ENCODE measurements around the gene NOTCH4. TPM values are rescaled to one million over a fixed set of nuclear protein-coding genes. Genes with fewer than 3 reads are reported as not detected.

NOTCH4 gene
- total RNA-seq, 2 experiments from 2014 or later, result 0.61 to 0.88 TPM

DNA sequence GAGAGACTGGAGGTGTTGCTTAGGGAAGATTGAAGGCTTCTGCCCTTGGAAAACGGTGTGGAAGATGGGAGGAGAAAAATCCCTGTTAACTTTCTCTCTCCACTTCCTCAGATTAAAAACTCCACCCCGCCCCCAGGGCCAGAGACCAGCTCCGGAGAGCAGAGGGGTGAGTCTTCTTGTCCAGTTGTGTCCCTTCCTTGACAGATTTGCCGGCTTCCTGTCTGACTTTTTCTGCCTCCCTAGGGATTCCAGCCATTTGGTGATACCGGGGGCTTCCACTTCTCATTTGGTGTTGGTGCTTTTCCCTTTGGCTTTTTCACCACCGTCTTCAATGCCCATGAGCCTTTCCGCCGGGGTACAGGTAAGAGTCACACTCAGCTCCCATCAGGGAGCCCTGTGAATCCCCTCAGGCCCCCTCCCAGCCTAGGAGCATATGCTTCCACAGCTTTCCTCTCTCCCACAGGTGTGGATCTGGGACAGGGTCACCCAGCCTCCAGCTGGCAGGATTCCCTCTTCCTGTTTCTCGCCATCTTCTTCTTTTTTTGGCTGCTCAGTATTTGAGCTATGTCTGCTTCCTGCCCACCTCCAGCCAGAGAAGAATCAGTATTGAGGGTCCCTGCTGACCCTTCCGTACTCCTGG lies 44.0 kb downstream of the NOTCH4 start:
- H3K27me3 Mint-ChIP-seq, result no peaks in the 10 kb centered on the region
- H3K4me1 Mint-ChIP-seq, result peaks cover 39% of the 10 kb centered on the region
- H3K4me3 Mint-ChIP-seq, result no peak overlapping the region
- ATAC-seq (no peak), DNase-seq (no peak)
- peak overlapping the region; percentile 4 for H3K27ac Mint-ChIP-seq
- no peaks in the 10 kb centered on the region for H3K9me3 Mint-ChIP-seq (ENCODE audit: low read depth)
- CTCF ChIA-PET, result interaction anchor here (0.8 to 4.6 kb wide), 6 partner anchors 9 to 659 kb away, joined by 3 to 31 read pairs (median 4); partner anchors contain the start of genes GPSM3, PBX2 and TAP2
- peaks cover 14% of the 10 kb centered on the region for H3K36me3 Mint-ChIP-seq

- ATAC-seq, result no peak
- peaks cover 49% of the 10 kb centered on the region for H3K4me1 Mint-ChIP-seq
- H3K27me3 Mint-ChIP-seq, result no peaks in the 10 kb centered on the region
Observed at GRCh38 chr6:32178547-32179440, 45.1 kb downstream of the NOTCH4 start.

GRCh38 chr6:32177788-32178546 lies 45.9 kb downstream of the NOTCH4 start, which contains the start of gene RNF5:
Gene RNF5, plus strand, starts transcription at chr6:32178405. Its CDS starts 107 bp downstream, at chr6:32178512.
- peak within 1 kb of the TSS; percentile 94 for H3K27ac Mint-ChIP-seq
- no peaks in the 10 kb centered on the region for H3K27me3 Mint-ChIP-seq
- CTCF ChIA-PET, result interaction anchor here (1.1 to 4.6 kb wide), 5 partner anchors 14 to 59 kb away, joined by 3 to 31 read pairs (median 8); partner anchors contain the start of genes GPSM3, PBX2 and PRRT1
- ATAC-seq (peak; percentile 86), DNase-seq (peak; percentile 98)
- peak within 1 kb of the TSS; percentile 93 for H3K4me3 Mint-ChIP-seq
- peaks cover 58% of the 10 kb centered on the region for H3K4me1 Mint-ChIP-seq
- no peaks in the 10 kb centered on the region for H3K9me3 Mint-ChIP-seq (ENCODE audit: low read depth)
- H3K36me3 Mint-ChIP-seq, result peaks cover 14% of the 10 kb centered on the region

More at GRCh38 chr6:32178547-32179440, 45.1 kb downstream of the NOTCH4 start:
- peak overlapping the region; percentile 94 for H3K27ac Mint-ChIP-seq
- DNase-seq, result no peak
- H3K9me3 Mint-ChIP-seq (ENCODE audit: low read depth), result no peaks in the 10 kb centered on the region
- peak overlapping the region; percentile 93 for H3K4me3 Mint-ChIP-seq
- CTCF ChIA-PET, result interaction anchor here (0.8 to 4.6 kb wide), 6 partner anchors 10 to 660 kb away, joined by 3 to 31 read pairs (median 4); partner anchors contain the start of genes GPSM3, PBX2 and TAP2
- peaks cover 14% of the 10 kb centered on the region for H3K36me3 Mint-ChIP-seq

DNA sequence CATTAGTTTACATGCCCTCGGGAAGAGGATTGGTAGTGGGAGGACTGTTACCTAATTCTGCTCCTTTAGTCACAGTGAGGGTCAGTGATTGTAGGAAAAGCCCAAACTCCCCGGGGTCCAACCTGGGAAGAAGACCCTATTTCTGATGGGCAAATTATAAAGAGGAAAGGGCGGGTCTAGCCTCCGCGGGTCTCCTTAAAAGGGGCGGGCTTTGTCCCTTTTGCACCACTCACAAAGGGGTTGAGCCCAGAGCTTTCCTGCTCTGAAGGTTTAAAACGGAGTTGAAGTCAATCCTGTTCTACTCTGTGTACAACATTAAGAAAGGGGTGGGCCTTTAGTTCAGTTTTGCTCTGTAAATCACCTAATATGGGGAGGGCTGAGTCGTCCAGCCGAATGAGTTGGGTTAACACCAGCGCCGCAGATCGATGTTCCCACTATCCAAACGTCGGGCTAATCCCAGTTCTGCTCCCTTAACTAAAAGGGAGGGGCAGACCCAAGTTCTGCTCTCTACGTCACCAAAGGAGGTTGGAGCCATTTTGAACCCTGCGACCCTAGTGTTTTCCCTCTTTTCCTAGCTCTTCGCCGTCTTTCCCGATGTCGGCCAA lies 46.6 kb downstream of the NOTCH4 start:
- peak overlapping the region; percentile 94 for H3K27ac Mint-ChIP-seq

GRCh38 chr6:32176476-32177182 lies 47.2 kb downstream of the NOTCH4 start:
- Mint-ChIP-seq H3K36me3 (peaks cover 12% of the 10 kb centered on the region), H3K4me1 (peaks cover 62% of the 10 kb centered on the region), H3K27me3 (no peaks in the 10 kb centered on the region), H3K27ac (peak overlapping the region; percentile 94), H3K9me3 (ENCODE audit: low read depth) (no peaks in the 10 kb centered on the region), H3K4me3 (peak overlapping the region; percentile 93)
- ATAC-seq (no peak), DNase-seq (no peak)
- CTCF ChIA-PET, result interaction anchor here (1.1 to 4.6 kb wide), 4 partner anchors 15 to 58 kb away, joined by 3 to 31 read pairs (median 8); partner anchors contain the start of genes GPSM3, PBX2 and PRRT1

More for the DNA sequence above, 46.6 kb downstream of the NOTCH4 start:
- ATAC-seq (peak; percentile 2), DNase-seq (peak; percentile 67)
- H3K36me3 Mint-ChIP-seq, result peaks cover 13% of the 10 kb centered on the region
- H3K27me3 Mint-ChIP-seq, result no peaks in the 10 kb centered on the region
- H3K4me1 Mint-ChIP-seq, result peaks cover 62% of the 10 kb centered on the region
- no peaks in the 10 kb centered on the region for H3K9me3 Mint-ChIP-seq (ENCODE audit: low read depth)
- peak overlapping the region; percentile 93 for H3K4me3 Mint-ChIP-seq
- CTCF ChIA-PET, result interaction anchor here (1.1 to 4.6 kb wide), 4 partner anchors 15 to 58 kb away, joined by 3 to 31 read pairs (median 8); partner anchors contain the start of genes GPSM3, PBX2 and PRRT1

DNA sequence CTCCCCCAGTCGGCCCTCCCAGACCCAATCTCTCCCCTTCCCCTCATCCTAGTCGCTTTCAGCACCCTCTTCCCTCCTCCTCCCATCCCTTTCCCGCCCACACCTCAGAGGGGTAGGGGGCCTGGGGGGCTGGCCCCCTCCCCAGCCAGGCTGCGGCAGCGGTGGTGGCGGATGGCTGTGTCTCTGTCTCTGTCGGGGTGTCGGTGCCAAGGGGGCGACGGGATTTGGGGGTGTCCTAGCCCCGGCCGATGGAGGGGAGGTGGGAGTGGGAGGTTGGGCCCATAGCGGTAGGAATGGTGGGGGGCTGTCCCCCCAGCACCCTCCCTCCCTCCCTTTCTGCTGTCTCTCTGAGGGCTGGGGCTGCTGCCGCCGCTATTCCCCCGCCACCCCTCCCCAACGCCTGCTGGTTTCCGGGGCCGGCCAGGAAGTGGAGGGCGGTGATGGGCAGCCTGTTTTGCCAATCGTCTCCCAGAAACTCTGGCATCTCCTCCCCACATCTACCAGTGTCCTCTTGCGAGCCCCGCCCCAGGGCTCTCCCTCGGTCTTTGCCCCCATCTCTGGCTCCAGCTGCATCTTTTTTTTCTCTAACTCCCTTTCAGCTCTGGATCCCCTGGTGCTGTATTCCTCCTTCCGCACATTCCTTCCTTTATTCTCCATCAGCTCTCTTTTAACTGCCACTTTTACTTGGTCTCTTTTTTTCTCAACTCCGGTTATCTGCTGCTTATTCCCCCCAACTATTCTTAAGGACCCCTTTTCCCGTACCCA lies 48.0 kb downstream of the NOTCH4 start, which contains the start of gene AGPAT1:
AGPAT1 (minus strand) TSS at position 374 of the 765 bp plus-strand sequence. CDS start 4,588 bp downstream, outside the sequence.
- H3K27me3 Mint-ChIP-seq, result no peaks in the 10 kb centered on the region
- H3K27ac Mint-ChIP-seq, result peak within 1 kb of the TSS; percentile 94
- ATAC-seq (peak; percentile 62), DNase-seq (peak; percentile 98)
- peaks cover 12% of the 10 kb centered on the region for H3K36me3 Mint-ChIP-seq
- H3K9me3 Mint-ChIP-seq (ENCODE audit: low read depth), result no peaks in the 10 kb centered on the region
- CTCF ChIA-PET, result interaction anchor here (4.6 kb wide), 1 partner anchor 16 kb away, joined by 31 read pairs; the partner anchor contains the start of genes GPSM3 and PBX2
- H3K4me3 Mint-ChIP-seq, result peak within 1 kb of the TSS; percentile 93
- peaks cover 59% of the 10 kb centered on the region for H3K4me1 Mint-ChIP-seq

DNA sequence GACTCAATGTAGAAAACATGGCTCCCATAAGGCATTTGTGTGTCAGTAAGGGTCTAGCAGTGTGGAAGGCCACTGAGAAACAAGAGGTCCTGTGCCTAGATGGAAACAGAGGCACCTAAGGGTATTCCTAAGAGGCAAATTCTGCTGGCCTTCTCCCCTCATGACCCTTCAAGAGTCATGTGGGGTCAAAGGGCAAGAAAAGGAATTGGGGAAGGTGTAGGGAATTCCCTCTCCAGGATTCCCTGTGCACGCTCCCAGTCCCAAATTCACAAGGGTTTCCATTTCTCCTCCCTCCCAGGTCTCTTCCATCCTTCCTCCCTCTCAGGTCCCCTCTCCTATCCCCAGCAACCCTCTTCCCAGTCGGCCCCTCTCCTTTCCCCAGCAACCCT lies 48.6 kb downstream of the NOTCH4 start:
- DNase-seq, result no peak
- CTCF ChIA-PET, result no interaction called here
- Mint-ChIP-seq H3K36me3 (peaks cover 7% of the 10 kb centered on the region), H3K27ac (peak overlapping the region; percentile 94), H3K4me1 (peaks cover 55% of the 10 kb centered on the region), H3K27me3 (no peaks in the 10 kb centered on the region), H3K9me3 (ENCODE audit: low read depth) (no peaks in the 10 kb centered on the region), H3K4me3 (peak overlapping the region; percentile 93)
- no peak for ATAC-seq

GRCh38 chr6:32174416-32174815 lies 49.5 kb downstream of the NOTCH4 start:
- CTCF ChIA-PET, result no interaction called here
- DNase-seq, result no peak
- no peak for ATAC-seq
- Mint-ChIP-seq H3K9me3 (ENCODE audit: low read depth) (no peaks in the 10 kb centered on the region), H3K4me3 (peak overlapping the region; percentile 93), H3K4me1 (peaks cover 48% of the 10 kb centered on the region), H3K27me3 (no peaks in the 10 kb centered on the region), H3K36me3 (peaks cover 8% of the 10 kb centered on the region), H3K27ac (no peak overlapping the region)

GRCh38 chr6:32173051-32173727 lies 50.7 kb downstream of the NOTCH4 start:
- peak overlapping the region; percentile 0 for H3K27ac Mint-ChIP-seq

GRCh38 chr6:32171234-32171633 lies 52.6 kb downstream of the NOTCH4 start:
- H3K27ac Mint-ChIP-seq, result no peak overlapping the region
- CTCF ChIA-PET, result interaction anchor here (0.7 kb wide), 1 partner anchor 24 kb away, joined by 3 read pairs; no protein-coding TSS in a partner anchor
- no peaks in the 10 kb centered on the region for H3K27me3 Mint-ChIP-seq
- peaks cover 6% of the 10 kb centered on the region for H3K36me3 Mint-ChIP-seq
- no peak for DNase-seq
- no peak for ATAC-seq
- no peak overlapping the region for H3K4me3 Mint-ChIP-seq
- H3K4me1 Mint-ChIP-seq, result peaks cover 30% of the 10 kb centered on the region
- no peaks in the 10 kb centered on the region for H3K9me3 Mint-ChIP-seq (ENCODE audit: low read depth)

More at GRCh38 chr6:32173051-32173727, 50.7 kb downstream of the NOTCH4 start:
- CTCF ChIA-PET, result no interaction called here
- no peak overlapping the region for H3K4me3 Mint-ChIP-seq
- peaks cover 4% of the 10 kb centered on the region for H3K36me3 Mint-ChIP-seq
- no peak for ATAC-seq
- DNase-seq, result no peak
- H3K4me1 Mint-ChIP-seq, result peaks cover 40% of the 10 kb centered on the region
- H3K27me3 Mint-ChIP-seq, result no peaks in the 10 kb centered on the region
- H3K9me3 Mint-ChIP-seq (ENCODE audit: low read depth), result no peaks in the 10 kb centered on the region

DNA sequence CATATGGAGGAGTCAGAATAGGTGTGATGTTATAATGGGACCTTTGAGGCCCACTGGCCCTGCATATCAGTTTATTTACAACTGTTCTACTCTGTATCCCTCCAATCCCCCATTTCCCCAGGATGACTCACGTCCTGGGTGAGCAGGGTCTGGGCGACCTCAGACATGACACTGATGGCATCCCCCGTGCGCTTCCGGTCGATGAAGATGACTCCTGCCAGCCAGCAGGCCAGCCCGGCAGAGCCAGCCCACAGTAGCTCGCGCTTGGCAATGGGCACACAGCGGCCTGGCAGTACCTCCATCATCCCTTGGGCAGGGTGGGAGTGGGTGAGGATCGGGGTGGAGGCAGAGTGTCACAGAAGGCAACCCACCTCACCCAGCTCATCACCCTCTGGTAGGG lies 53.6 kb downstream of the NOTCH4 start:
- CTCF ChIA-PET, result no interaction called here
- DNase-seq, result no peak
- no peak overlapping the region for H3K27ac Mint-ChIP-seq
- no peak overlapping the region for H3K4me3 Mint-ChIP-seq
- no peaks in the 10 kb centered on the region for H3K9me3 Mint-ChIP-seq (ENCODE audit: low read depth)
- H3K27me3 Mint-ChIP-seq, result no peaks in the 10 kb centered on the region
- peaks cover 6% of the 10 kb centered on the region for H3K36me3 Mint-ChIP-seq
- no peak for ATAC-seq
- peaks cover 28% of the 10 kb centered on the region for H3K4me1 Mint-ChIP-seq

Data from activated CD8-positive, alpha-beta memory T cell treated with anti-CD3 and anti-CD28 coated beads, Interleukin-2, amount 10 ng/mL, durations not matched to agents 7 days and 5 days (primary cell).